GM21717 (cell line): ENCODE data around the gene F2.
"Not testable (repeated sequence)": the region's sequence is repeated elsewhere in the genome, so short reads cannot be mapped to it uniquely, and the experiment has no call there.

Experiments used
- ATAC-seq: cut with Tn5 transposase; IDR thresholded peaks from one replicate; pipeline ENCODE4 v1.9.1; 2021; ENCODE audit warnings: mild to moderate bottlenecking, moderate library complexity; ENCODE audit not compliant: unreplicated experiment

F2 gene

GRCh38 chr11:46712874-46713576, 6.0 kb upstream of the F2 start:
- no peak for ATAC-seq

- not testable (repeated sequence) for ATAC-seq
These were observed 1.2 kb upstream of the F2 start for GRCh38 chr11:46717825-46718154.

- ATAC-seq: no peak
These were observed 626 bp upstream of the F2 start for GRCh38 chr11:46718155-46719019.

- no peak for ATAC-seq
These were observed 668 bp downstream of the F2 start for GRCh38 chr11:46719543-46720218.

- no peak for ATAC-seq
These were observed 2.3 kb downstream of the F2 start for GRCh38 chr11:46721286-46721685.

- ATAC-seq: no peak
These were observed 3.7 kb downstream of the F2 start for GRCh38 chr11:46722566-46723358.

GRCh38 chr11:46723359-46723680, 4.3 kb downstream of the F2 start:
- ATAC-seq: no peak

GRCh38 chr11:46724088-46724487, 5.1 kb downstream of the F2 start:
- no peak for ATAC-seq

GRCh38 chr11:46725338-46726205, 6.6 kb downstream of the F2 start:
- no peak for ATAC-seq

GRCh38 chr11:46726206-46726862, 7.3 kb downstream of the F2 start:
- ATAC-seq: no peak

GRCh38 chr11:46727952-46728658, 9.1 kb downstream of the F2 start:
- ATAC-seq: no peak

- ATAC-seq: no peak
These were observed 9.6 kb downstream of the F2 start for GRCh38 chr11:46728659-46729040.

GRCh38 chr11:46729110-46730027, 10.4 kb downstream of the F2 start:
- no peak for ATAC-seq

GRCh38 chr11:46731545-46731944, 12.5 kb downstream of the F2 start:
- ATAC-seq: no peak

- no peak for ATAC-seq
These were observed 14.2 kb downstream of the F2 start for GRCh38 chr11:46733234-46733633.

GRCh38 chr11:46736146-46736545, 17.1 kb downstream of the F2 start:
- ATAC-seq: no peak

GRCh38 chr11:46736615-46737014, 17.6 kb downstream of the F2 start:
- ATAC-seq: no peak

GRCh38 chr11:46737699-46738098, 18.7 kb downstream of the F2 start:
- ATAC-seq: no peak
